CD4-positive, alpha-beta memory T cell (primary cell): Measurements from ENCODE around the gene TNFRSF1B. TPM values are rescaled to one million over a fixed set of nuclear protein-coding genes. Genes with fewer than 3 reads are reported as not detected.

Experiments used
- CTCF ChIA-PET: fragments of 350-600 bp; sonication (Branson Sonifier 250); formaldehyde crosslinking; loops from one replicate; lab custom pipeline; 2021; ENCODE audit warnings: inconsistent platforms; ENCODE audit not compliant: partially characterized antibody; lab: Charles Lee
- POLR2A ChIA-PET: fragments of 350-600 bp; sonication (Branson Sonifier 250); formaldehyde crosslinking; loops from one replicate; lab custom pipeline; 2021; ENCODE audit not compliant: partially characterized antibody; lab: Charles Lee
- DNase-seq, 5 donors: peaks; one replicate each; pipeline versions ENCODE4 v3.0.0 to v3.0.0-alpha.2; 2020 to 2022; ENCODE audit warnings: mixed read lengths in 1 of 5
- H3K27ac ChIP-seq: one replicate; pipeline ENCODE4 v1.7.0; 2013; ENCODE audit warnings: low read depth, low read length
- H3K27me3 ChIP-seq: 2 replicates; pipeline ENCODE4 v1.7.0; 2013; ENCODE audit warnings: mild to moderate bottlenecking, low read length, moderate library complexity; ENCODE audit not compliant: insufficient read depth
- H3K36me3 ChIP-seq: 2 replicates; pipeline ENCODE4 v1.7.0; 2013; ENCODE audit warnings: mild to moderate bottlenecking, low read length, moderate library complexity; ENCODE audit not compliant: insufficient read depth
- H3K4me1 ChIP-seq: 2 replicates; pipeline ENCODE4 v1.7.0; 2013; ENCODE audit warnings: mild to moderate bottlenecking, low read length, moderate library complexity; ENCODE audit not compliant: insufficient read depth
- H3K4me3 ChIP-seq, 2 donors: one replicate each; pipeline ENCODE4 v1.7.0; 2013; ENCODE audit warnings: low read length in 2 of 2, mild to moderate bottlenecking in 1 of 2
- H3K9me3 ChIP-seq, 2 donors: one replicate each; pipeline ENCODE4 v1.7.0; 2013; ENCODE audit warnings: low read length in 2 of 2, control low read depth in 1 of 2; ENCODE audit not compliant: control insufficient read depth in 1 of 2
- H3K27ac Mint-ChIP-seq, 7 donors: one replicate each; pipeline ENCODE4 v1.8.0; 2020 to 2021; ENCODE audit warnings: mixed read lengths in 7 of 7, mild to moderate bottlenecking in 6 of 7, inconsistent platforms in 3 of 7, moderate library complexity in 3 of 7
- H3K27me3 Mint-ChIP-seq, 2 donors: one replicate each; pipeline ENCODE4 v1.8.0; 2020 to 2021; ENCODE audit warnings: mixed read lengths in 2 of 2
- H3K36me3 Mint-ChIP-seq, 2 donors: one replicate each; pipeline ENCODE4 v1.8.0; 2020 to 2021; ENCODE audit warnings: mixed read lengths in 2 of 2, inconsistent platforms in 1 of 2, mild to moderate bottlenecking in 1 of 2
- H3K4me1 Mint-ChIP-seq, 4 donors: one replicate each; pipeline ENCODE4 v1.8.0; 2020 to 2021; ENCODE audit warnings: mixed read lengths in 4 of 4, mild to moderate bottlenecking in 1 of 4
- H3K4me3 Mint-ChIP-seq, 8 donors: one replicate each; pipeline ENCODE4 v1.8.0; 2020 to 2021; ENCODE audit warnings: mixed read lengths in 8 of 8, mild to moderate bottlenecking in 7 of 8, moderate library complexity in 6 of 8, inconsistent platforms in 3 of 8
- H3K9me3 Mint-ChIP-seq, 8 donors: one replicate each; pipeline ENCODE4 v1.8.0; 2020 to 2021; ENCODE audit warnings: mixed read lengths in 8 of 8, mild to moderate bottlenecking in 5 of 8, inconsistent platforms in 3 of 8, moderate library complexity in 1 of 8
- intact Hi-C: fragments of 100-400 bp; cut with micrococcal nuclease; formaldehyde crosslinking; loops from one replicate; pipeline ENCODE4 v1.15.1; 2023
- polyA plus RNA-seq, 2 donors: library from polyadenylated mRNA; unstranded; fragments of 300-500 nt; fragmentation: Illumina TruSeq; gene quantifications; one replicate each; pipeline ENCODE4 v1.2.3, GENCODE V29; 2021
- total RNA-seq, 2 experiments: library from RNA; stranded (reverse); gene quantifications; one replicate each; pipeline ENCODE4 v1.2.3, GENCODE V29; 2021

The TNFRSF1B gene
- total and polyA plus RNA-seq, 4 experiments from 2014 or later = 111 to 201 (median 130) TPM

GRCh38 chr1:12145616-12146342, 21.0 kb upstream of the TNFRSF1B start:
- H3K27me3 Mint-ChIP-seq = no peaks in the 10 kb centered on the region
- POLR2A ChIA-PET = interaction anchor here (1.8 to 50.6 kb wide), 3 partner anchors 7 to 64 kb away, joined by 4 to 1713 read pairs (median 1713); partner anchors contain the start of gene TNFRSF1B
- no peaks in the 10 kb centered on the region for H3K9me3 ChIP-seq
- no peak overlapping the region for H3K4me3 ChIP-seq
- peaks cover 83% of the 10 kb centered on the region for H3K4me1 ChIP-seq
- no peak for DNase-seq
- no peak overlapping the region for H3K27ac ChIP-seq
- CTCF ChIA-PET = interaction anchor here (1.0 to 8.5 kb wide), 2 partner anchors 14 to 21 kb away, joined by 3 to 79 read pairs; no protein-coding TSS in a partner anchor
- no peaks in the 10 kb centered on the region for H3K36me3 Mint-ChIP-seq
- peaks cover 0 to 7% (median 0%) of the 10 kb centered on the region in 8 donors for H3K9me3 Mint-ChIP-seq
- H3K4me3 Mint-ChIP-seq = peak overlapping the region in 2 of 8 donors; percentile 43 to 83
- peak overlapping the region in 6 of 7 donors; percentile 75 to 95 (median 92) for H3K27ac Mint-ChIP-seq
- H3K4me1 Mint-ChIP-seq = peaks cover 49 to 82% (median 62%) of the 10 kb centered on the region in 4 donors
- no peaks in the 10 kb centered on the region for H3K36me3 ChIP-seq
- no peaks in the 10 kb centered on the region for H3K27me3 ChIP-seq
- intact Hi-C loops = no loop called here

GRCh38 chr1:12146343-12147112, 20.3 kb upstream of the TNFRSF1B start:
- Mint-ChIP-seq H3K4me3 (peak overlapping the region in 5 of 8 donors; percentile 56 to 83 (median 70)), H3K36me3 (no peaks in the 10 kb centered on the region), H3K27me3 (no peaks in the 10 kb centered on the region), H3K9me3 (peaks cover 0 to 7% (median 0%) of the 10 kb centered on the region in 8 donors), H3K4me1 (peaks cover 56 to 90% (median 70%) of the 10 kb centered on the region in 4 donors), H3K27ac (peak overlapping the region; percentile 84 to 95 (median 92))
- Histone ChIP-seq H3K9me3 (no peaks in the 10 kb centered on the region), H3K4me3 (no peak overlapping the region), H3K4me1 (peaks cover 90% of the 10 kb centered on the region), H3K36me3 (no peaks in the 10 kb centered on the region), H3K27me3 (no peaks in the 10 kb centered on the region), H3K27ac (no peak overlapping the region)
- DNase-seq = no peak
- CTCF ChIA-PET = interaction anchor here (0.9 to 8.5 kb wide), 2 partner anchors 21 to 32 kb away, joined by 3 to 79 read pairs; no protein-coding TSS in a partner anchor
- intact Hi-C loops = no loop called here
- POLR2A ChIA-PET = interaction anchor here (1.8 to 50.6 kb wide), 3 partner anchors 8 to 64 kb away, joined by 4 to 1713 read pairs (median 1713); partner anchors contain the start of gene TNFRSF1B

DNA sequence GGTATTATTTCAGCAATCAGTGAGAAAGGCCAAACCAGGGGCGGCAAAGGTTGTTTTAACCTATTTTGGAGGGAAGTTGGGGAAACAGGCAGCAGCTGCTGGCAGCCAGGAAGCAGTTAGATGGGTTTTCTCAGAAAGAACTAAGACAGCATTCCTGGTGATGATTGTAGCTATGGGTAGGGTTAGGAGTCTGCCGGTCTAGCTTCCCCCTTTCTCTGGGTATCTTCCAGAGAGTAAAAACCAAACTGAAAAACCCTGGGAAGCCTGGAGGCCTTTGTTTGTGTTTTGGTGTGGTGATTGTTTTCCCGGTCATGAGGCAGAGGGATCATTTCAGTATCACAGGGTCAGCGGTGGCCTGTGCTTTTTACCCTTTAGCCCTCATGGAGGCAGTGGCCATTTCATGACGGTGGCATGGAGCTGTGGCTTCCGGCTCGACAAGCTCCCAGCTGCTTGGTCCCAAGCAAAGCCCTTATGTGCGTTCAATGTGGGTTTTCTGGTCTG, 19.5 kb upstream of the TNFRSF1B start:
- Histone ChIP-seq H3K9me3 (no peaks in the 10 kb centered on the region), H3K36me3 (no peaks in the 10 kb centered on the region), H3K4me3 (no peak overlapping the region), H3K4me1 (peaks cover 98% of the 10 kb centered on the region), H3K27ac (no peak overlapping the region), H3K27me3 (no peaks in the 10 kb centered on the region)
- intact Hi-C loops = no loop called here
- H3K9me3 Mint-ChIP-seq = peaks cover 0 to 7% (median 0%) of the 10 kb centered on the region in 8 donors
- H3K4me1 Mint-ChIP-seq = peaks cover 62 to 97% (median 76%) of the 10 kb centered on the region in 4 donors
- H3K27ac Mint-ChIP-seq = peak overlapping the region; percentile 84 to 95 (median 92)
- CTCF ChIA-PET = interaction anchor here (0.9 to 8.5 kb wide), 3 partner anchors 22 to 60 kb away, joined by 3 to 79 read pairs (median 7); no protein-coding TSS in a partner anchor
- H3K4me3 Mint-ChIP-seq = peak overlapping the region in 6 of 8 donors; percentile 59 to 83 (median 70)
- H3K27me3 Mint-ChIP-seq = no peaks in the 10 kb centered on the region
- no peaks in the 10 kb centered on the region for H3K36me3 Mint-ChIP-seq
- DNase-seq = no peak
- POLR2A ChIA-PET = interaction anchor here (1.8 to 50.6 kb wide), 3 partner anchors 9 to 63 kb away, joined by 4 to 1713 read pairs (median 1713); partner anchors contain the start of gene TNFRSF1B

- Mint-ChIP-seq H3K4me3 (peak overlapping the region in 6 of 8 donors; percentile 50 to 89 (median 60)), H3K9me3 (peaks cover 0 to 7% (median 0%) of the 10 kb centered on the region in 8 donors), H3K27me3 (no peaks in the 10 kb centered on the region), H3K27ac (peak overlapping the region; percentile 85 to 99 (median 96)), H3K36me3 (no peaks in the 10 kb centered on the region), H3K4me1 (peaks cover 67 to 100% (median 81%) of the 10 kb centered on the region in 4 donors)
- DNase-seq = no peak
- Histone ChIP-seq H3K9me3 (no peaks in the 10 kb centered on the region), H3K4me1 (peaks cover 98% of the 10 kb centered on the region), H3K36me3 (no peaks in the 10 kb centered on the region), H3K27ac (peak overlapping the region; percentile 51), H3K4me3 (peak overlapping the region in 1 of 2 donors; percentile 32), H3K27me3 (no peaks in the 10 kb centered on the region)
- CTCF ChIA-PET = interaction anchor here (1.0 to 8.5 kb wide), 9 partner anchors 9 to 58 kb away, joined by 3 to 79 read pairs (median 7); no protein-coding TSS in a partner anchor
- intact Hi-C loops = no loop called here
- POLR2A ChIA-PET = interaction anchor here (0.7 to 50.6 kb wide), 7 partner anchors 10 to 421 kb away, joined by 3 to 1713 read pairs (median 5); partner anchors contain the start of gene TNFRSF1B
Measured at GRCh38 chr1:12148160-12148957, 18.4 kb upstream of the TNFRSF1B start.

DNA sequence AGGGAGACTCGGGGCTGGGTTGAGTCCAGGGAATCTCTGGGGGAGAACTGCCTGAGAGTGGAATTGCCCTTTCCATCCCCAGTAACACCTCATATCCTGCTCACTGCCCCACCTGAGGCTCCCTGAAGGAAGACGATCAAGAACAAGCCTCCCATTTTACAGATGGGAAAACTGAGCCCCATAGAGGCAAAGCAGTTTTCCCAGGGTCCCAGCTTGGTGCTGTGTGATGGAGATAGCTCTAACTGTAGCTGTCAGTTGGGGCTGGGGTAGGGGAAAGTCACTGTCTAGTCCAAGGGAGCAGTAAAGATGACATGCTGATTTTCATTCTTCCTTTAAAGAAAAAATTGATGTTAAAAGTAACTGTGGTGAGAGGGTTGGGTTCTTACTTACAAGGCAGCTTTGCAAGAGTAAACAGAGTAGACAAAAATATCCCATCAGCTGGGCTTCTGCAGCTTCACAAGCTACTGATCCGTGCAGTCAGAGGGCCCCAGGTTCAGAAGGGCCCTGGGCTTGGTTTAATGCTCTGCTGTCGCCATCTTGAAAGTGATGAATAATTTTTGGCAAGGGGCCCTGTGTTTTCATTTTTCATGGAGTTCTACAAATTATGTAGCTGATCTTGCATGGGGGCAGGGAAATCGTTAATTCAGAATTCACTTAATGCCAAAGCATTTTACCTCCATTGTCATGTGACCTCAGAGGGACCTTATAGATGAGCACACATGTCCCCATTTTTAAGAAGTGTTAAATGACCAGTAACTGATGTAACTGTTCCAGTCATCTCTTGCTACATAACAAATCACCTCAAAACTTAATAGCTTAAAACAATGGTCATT, 17.6 kb upstream of the TNFRSF1B start:
- Mint-ChIP-seq H3K27me3 (no peaks in the 10 kb centered on the region), H3K36me3 (no peaks in the 10 kb centered on the region), H3K9me3 (peaks cover 0 to 7% (median 0%) of the 10 kb centered on the region in 8 donors), H3K4me1 (peaks cover 64 to 99% (median 77%) of the 10 kb centered on the region in 4 donors), H3K27ac (peak overlapping the region; percentile 85 to 99 (median 96)), H3K4me3 (peak overlapping the region in 7 of 8 donors; percentile 50 to 89 (median 60))
- peaks cover 97% of the 10 kb centered on the region for H3K4me1 ChIP-seq
- peak overlapping the region; percentile 20 to 32 for H3K4me3 ChIP-seq
- no peak for DNase-seq
- H3K27ac ChIP-seq = peak overlapping the region; percentile 51
- POLR2A ChIA-PET = interaction anchor here (0.7 to 50.6 kb wide), 7 partner anchors 11 to 288 kb away, joined by 3 to 1713 read pairs (median 9); partner anchors contain the start of gene TNFRSF1B
- intact Hi-C loops = no loop called here
- H3K9me3 ChIP-seq = no peaks in the 10 kb centered on the region
- no peaks in the 10 kb centered on the region for H3K36me3 ChIP-seq
- CTCF ChIA-PET = interaction anchor here (1.2 to 8.5 kb wide), 12 partner anchors 8 to 60 kb away, joined by 3 to 79 read pairs (median 10); no protein-coding TSS in a partner anchor
- no peaks in the 10 kb centered on the region for H3K27me3 ChIP-seq
